GM23338 (cell line): Measurements from ENCODE around the gene BRK1. TPM values are rescaled to one million over a fixed set of nuclear protein-coding genes. Genes with fewer than 3 reads are reported as not detected.

Experiments used
- ATAC-seq: fragments of 200-7000 bp; cut with Tn5 transposase; 3 replicates; pipeline ENCODE4 v1.9.1; 2020
- DNase-seq: peaks from one replicate; pipeline ENCODE4 v3.0.0-alpha.2; 2015; ENCODE audit warnings: low spot score
- H2AFZ ChIP-seq: fragments of 200-600 bp; sonication (generic); 2 replicates; pipeline ENCODE4 v1.8.0; 2016; ENCODE audit warnings: antibody characterized with exemption, mild to moderate bottlenecking, moderate library complexity
- H3F3A ChIP-seq: fragments of 200-600 bp; sonication (generic); replicated peaks from 2 replicates; pipeline ENCODE4 v1.8.0; 2017; ENCODE audit warnings: antibody characterized with exemption, mixed run types, low read depth
- H3K27ac ChIP-seq: fragments of 200-600 bp; sonication (generic); 2 replicates; pipeline ENCODE4 v1.6.1; 2016; ENCODE audit warnings: low read depth
- H3K27me3 ChIP-seq: fragments of 200-600 bp; sonication (generic); 2 replicates; pipeline ENCODE4 v1.8.0; 2016; ENCODE audit warnings: mild to moderate bottlenecking, mixed run types, moderate library complexity; ENCODE audit not compliant: insufficient read depth
- H3K36me3 ChIP-seq: fragments of 200-600 bp; sonication (generic); 2 replicates; pipeline ENCODE4 v1.8.0; 2016; ENCODE audit warnings: mild to moderate bottlenecking; ENCODE audit not compliant: insufficient read depth
- H3K4me1 ChIP-seq: fragments of 200-600 bp; sonication (generic); 2 replicates; pipeline ENCODE4 v1.8.0; 2016; ENCODE audit warnings: mild to moderate bottlenecking, moderate library complexity; ENCODE audit not compliant: insufficient read depth
- H3K4me2 ChIP-seq: fragments of 200-600 bp; sonication (generic); 2 replicates; pipeline ENCODE4 v1.7.1; 2017; ENCODE audit warnings: mixed run types
- H3K4me3 ChIP-seq: fragments of 200-600 bp; sonication (generic); 2 replicates; pipeline ENCODE4 v1.6.1; 2016; ENCODE audit warnings: mixed run types
- H3K79me2 ChIP-seq: fragments of 200-600 bp; sonication (generic); replicated peaks from 2 replicates; pipeline ENCODE4 v1.8.0; 2017; ENCODE audit warnings: mild to moderate bottlenecking; ENCODE audit not compliant: insufficient read depth
- H3K9me2 ChIP-seq: fragments of 200-600 bp; sonication (generic); 2 replicates; pipeline ENCODE4 v1.8.0; 2017; ENCODE audit not compliant: insufficient read depth
- H4K20me1 ChIP-seq: fragments of 200-600 bp; sonication (generic); replicated peaks from 2 replicates; pipeline ENCODE4 v1.8.0; 2017; ENCODE audit warnings: mild to moderate bottlenecking; ENCODE audit not compliant: insufficient read depth
- H3K27ac Mint-ChIP-seq: 2 replicates; pipeline ENCODE4 v1.8.0; 2020; ENCODE audit warnings: inconsistent platforms, mild to moderate bottlenecking, moderate library complexity, mixed read lengths
- H3K27me3 Mint-ChIP-seq: 3 replicates; pipeline ENCODE4 v1.8.0; 2022; ENCODE audit warnings: low read depth, mild to moderate bottlenecking, moderate library complexity, mixed read lengths, inconsistent platforms; ENCODE audit not compliant: insufficient read depth, poor library complexity
- H3K36me3 Mint-ChIP-seq: 3 replicates; pipeline ENCODE4 v1.8.0; 2021; ENCODE audit warnings: low read depth, mild to moderate bottlenecking, inconsistent platforms, moderate library complexity, mixed read lengths
- H3K4me1 Mint-ChIP-seq: 3 replicates; pipeline ENCODE4 v1.8.0; 2020; ENCODE audit warnings: mild to moderate bottlenecking, inconsistent platforms, mixed read lengths
- H3K4me3 Mint-ChIP-seq: 3 replicates; pipeline ENCODE4 v1.8.0; 2021; ENCODE audit warnings: moderate library complexity, mild to moderate bottlenecking, inconsistent platforms, mixed read lengths
- H3K9me3 Mint-ChIP-seq: 3 replicates; pipeline ENCODE4 v1.8.0; 2020; ENCODE audit warnings: moderate library complexity, mild to moderate bottlenecking, inconsistent platforms, mixed read lengths
- CREB1 ChIP-seq: fragments of 250-450 bp; sonication (Bioruptor Pico); IDR thresholded peaks from 2 replicates; pipeline ENCODE4 v1.5.0; 2020; ENCODE audit warnings: low read depth, mild to moderate bottlenecking, moderate library complexity
- CTCF ChIP-seq, 2 experiments: fragments of 200-600 bp in 1 of 2; sonication (generic) in 1 of 2; conservative IDR thresholded peaks; 2 replicates each; pipeline versions ENCODE4 v1.5.1 to v1.6.1; 2016 to 2017; ENCODE audit warnings: antibody characterized with exemption in 2 of 2, low read depth in 2 of 2, mild to moderate bottlenecking in 2 of 2, moderate library complexity in 1 of 2
- ETS1 ChIP-seq: IDR thresholded peaks from 2 replicates; pipeline ENCODE4 v1.6.1; 2016; ENCODE audit warnings: antibody characterized with exemption
- EZH2 ChIP-seq: fragments of 200-600 bp; sonication (generic); IDR thresholded peaks from one replicate; pipeline ENCODE4 v1.8.0; 2017; ENCODE audit warnings: antibody characterized with exemption, mild to moderate bottlenecking, low read depth; ENCODE audit not compliant: unreplicated experiment
- EZH2phosphoT487 ChIP-seq: fragments of 200-600 bp; sonication (generic); IDR thresholded peaks from one replicate; pipeline ENCODE4 v1.8.1; 2018; ENCODE audit warnings: antibody characterized with exemption; ENCODE audit not compliant: unreplicated experiment
- JUNB ChIP-seq: IDR thresholded peaks from one replicate; pipeline ENCODE4 v1.6.1; 2016; ENCODE audit warnings: antibody characterized with exemption; ENCODE audit not compliant: unreplicated experiment
- NANOG ChIP-seq: IDR thresholded peaks from 2 replicates; pipeline ENCODE4 v1.6.1; 2016; ENCODE audit warnings: antibody characterized with exemption, borderline replicate concordance
- POLR2AphosphoS5 ChIP-seq: IDR thresholded peaks from 2 replicates; pipeline ENCODE4 v1.6.1; 2016; ENCODE audit warnings: antibody characterized with exemption, low read depth
- REST ChIP-seq: IDR thresholded peaks from one replicate; pipeline ENCODE4 v1.6.1; 2018; ENCODE audit warnings: antibody characterized with exemption; ENCODE audit not compliant: unreplicated experiment
- STAT1 ChIP-seq: IDR thresholded peaks from one replicate; pipeline ENCODE4 v1.6.1; 2016; ENCODE audit warnings: antibody characterized with exemption; ENCODE audit not compliant: unreplicated experiment
- ZNF114 ChIP-seq: fragments of 250-450 bp; sonication (Bioruptor Pico); IDR thresholded peaks from 2 replicates; pipeline ENCODE4 v1.5.0; 2020; ENCODE audit warnings: mild to moderate bottlenecking, moderate library complexity
- ZNF331 ChIP-seq: fragments of 250-450 bp; sonication (Bioruptor Pico); IDR thresholded peaks from 2 replicates; pipeline ENCODE4 v1.5.0; 2020; ENCODE audit warnings: low read depth, mild to moderate bottlenecking, moderate library complexity
- ZNF462 ChIP-seq: fragments of 250-450 bp; sonication (Bioruptor Pico); IDR thresholded peaks from 2 replicates; pipeline ENCODE4 v1.5.0; 2020; ENCODE audit warnings: mild to moderate bottlenecking, moderate library complexity
- polyA plus RNA-seq: library from polyadenylated mRNA; unstranded; fragments of >200 nt; fragmentation: Nextera tagmentation; extraction: Ambion mirVana; gene quantifications from 2 replicates; pipeline ENCODE4 v1.2.1, GENCODE V29; 2016
- total RNA-seq: library from RNA; depleted of rRNA; stranded (reverse); fragments of >200 nt; shearing (Covaris generic); gene quantifications from 2 replicates; pipeline ENCODE4 v1.2.3, GENCODE V29; 2014

Gene BRK1
- total and polyA plus RNA-seq, 2 experiments from 2014 or later: 130 to 165 TPM

GRCh38 chr3:10155123-10155472, 39.6 kb downstream of the BRK1 start:
- Mint-ChIP-seq H3K27ac (no peak overlapping the region), H3K27me3 (no peaks in the 10 kb centered on the region), H3K9me3 (no peaks in the 10 kb centered on the region), H3K4me3 (no peak overlapping the region), H3K4me1 (no peaks in the 10 kb centered on the region), H3K36me3 (peaks cover 33% of the 10 kb centered on the region)
- Histone ChIP-seq H3K27me3 (no peaks in the 10 kb centered on the region), H3K27ac (no peak overlapping the region), H3K36me3 (peaks cover 25% of the 10 kb centered on the region), H3K4me1 (no peaks in the 10 kb centered on the region), H3F3A (no peaks in the 10 kb centered on the region), H3K9me2 (no peaks in the 10 kb centered on the region), H2AFZ (no peak overlapping the region), H4K20me1 (0 out of 2 replicates have a peak, but pooled peaks cover 4% of the 10 kb centered on the region), H3K4me2 (no peak overlapping the region), H3K4me3 (no peak overlapping the region), H3K79me2 (no peaks in the 10 kb centered on the region)
- ATAC-seq (no peak), DNase-seq (no peak)
- TF ChIP-seq ZNF331 (CRISPR knock-in tag) (no peak), EZH2phosphoT487 (no peak), NANOG (no peak), POLR2AphosphoS5 (no peak), ETS1 (no peak), EZH2 (no peak), ZNF114 (CRISPR knock-in tag) (no peak), JUNB (no peak), REST (no peak), ZNF462 (no peak), CTCF (conservative IDR thresholded peaks at IDR 0.05; ENCODE audit: low read depth in 2 of 2) (no peak), CREB1 (no peak), STAT1 (no peak)
